ENCODE data around the gene DPEP2. TPM values are rescaled to one million over a fixed set of nuclear protein-coding genes. Genes with fewer than 3 reads are reported as not detected.

The DPEP2 gene
- total and polyA plus RNA-seq, 3 experiments from 2014 or later = 6.2 to 34.0 (median 6.4) TPM

DNA sequence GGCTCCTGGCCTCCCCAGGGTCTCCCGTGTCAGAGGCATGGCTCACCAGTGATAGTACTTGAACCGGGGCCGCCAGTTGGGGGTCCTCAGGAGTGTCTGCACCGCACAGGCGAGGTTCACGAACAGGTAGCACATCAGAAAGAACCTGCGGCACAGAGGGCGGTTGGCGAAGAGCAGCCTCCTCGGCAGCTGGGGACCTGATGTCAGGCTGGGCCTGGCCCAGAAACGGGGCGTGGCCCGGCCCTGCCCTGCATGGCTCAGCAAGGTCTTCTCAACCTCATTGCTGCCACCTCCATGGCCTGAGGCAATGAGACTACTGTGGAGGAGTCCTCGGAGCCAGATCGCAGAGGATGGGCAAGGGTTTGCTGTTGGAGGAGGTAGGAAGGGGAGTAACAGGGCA is 51.3 kb downstream of the DPEP2 start:
- Mint-ChIP-seq H3K27ac (peak overlapping the region in 2 of 8 donors; percentile 56 to 69), H3K4me3 (no peak overlapping the region), H3K9me3 (no peaks in the 10 kb centered on the region), H3K4me1 (no peaks in the 10 kb centered on the region), H3K36me3 (peaks cover 0 to 46% (median 0%) of the 10 kb centered on the region in 3 donors), H3K27me3 (no peaks in the 10 kb centered on the region)
- ChIA-PET CTCF (no interaction called here), POLR2A (no interaction called here)
- Histone ChIP-seq H3K27ac (ENCODE audit: low read depth, low read length) (no peak overlapping the region), H3K4me1 (ENCODE audit: insufficient read depth, low read length) (no peaks in the 10 kb centered on the region), H3K4me3 (ENCODE audit: low read length) (no peak overlapping the region), H3K27me3 (ENCODE audit: insufficient read depth, low read length, poor library complexity, severe bottlenecking) (no peaks in the 10 kb centered on the region), H3K9me3 (ENCODE audit: low read length) (no peaks in the 10 kb centered on the region), H3K36me3 (ENCODE audit: insufficient read depth, low read length) (peaks cover 10% of the 10 kb centered on the region)
- DNase-seq = no peak

DNA sequence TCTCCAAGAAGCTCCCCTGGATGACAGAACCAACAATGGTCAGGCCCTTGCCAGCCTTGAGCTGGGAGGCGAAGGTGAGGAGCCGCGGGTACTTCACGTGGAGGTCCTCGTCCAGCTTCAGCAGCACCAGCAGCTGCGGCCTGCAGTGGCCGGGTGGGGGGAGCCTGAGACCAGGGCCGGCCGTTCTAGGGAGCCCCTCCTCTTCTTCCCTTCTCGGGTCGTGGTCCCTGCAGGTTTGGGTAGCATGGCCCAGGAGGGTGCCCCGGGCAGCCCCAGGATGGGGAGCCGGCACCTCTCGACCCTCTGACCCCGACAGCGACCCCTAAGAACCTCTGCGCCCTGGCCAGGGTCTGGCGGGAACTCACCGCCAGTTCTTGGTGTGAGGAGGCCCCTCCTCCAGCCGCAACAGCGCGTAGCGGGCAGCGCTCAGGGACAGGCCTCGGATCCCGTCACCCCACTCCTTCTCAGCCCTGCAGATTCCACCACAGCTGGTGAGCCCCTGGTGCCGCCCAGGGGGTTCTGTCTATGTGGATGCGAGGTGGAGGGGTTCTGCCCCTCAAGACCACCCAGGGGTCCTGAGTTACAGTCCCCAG is 52.2 kb downstream of the DPEP2 start:
- peaks cover 0 to 46% (median 0%) of the 10 kb centered on the region in 3 donors for H3K36me3 Mint-ChIP-seq
- ChIA-PET POLR2A (no interaction called here), CTCF (interaction anchor here (1.2 kb wide), 1 partner anchor 63 kb away, joined by 3 read pairs; no protein-coding TSS in a partner anchor)
- peaks cover 9% of the 10 kb centered on the region for H3K36me3 ChIP-seq (ENCODE audit: insufficient read depth, low read length)
- no peaks in the 10 kb centered on the region for H3K9me3 Mint-ChIP-seq
- H3K4me1 Mint-ChIP-seq = peaks cover 2 to 3% (median 3%) of the 10 kb centered on the region in 3 donors
- H3K4me3 Mint-ChIP-seq = no peak overlapping the region
- no peaks in the 10 kb centered on the region for H3K27me3 ChIP-seq (ENCODE audit: insufficient read depth, low read length, poor library complexity, severe bottlenecking)
- H3K4me3 ChIP-seq (ENCODE audit: low read length) = no peak overlapping the region
- H3K27me3 Mint-ChIP-seq = no peaks in the 10 kb centered on the region
- H3K4me1 ChIP-seq (ENCODE audit: insufficient read depth, low read length) = peaks cover 4% of the 10 kb centered on the region
- no peak overlapping the region for H3K27ac ChIP-seq (ENCODE audit: low read depth, low read length)
- H3K27ac Mint-ChIP-seq = no peak overlapping the region
- no peak for DNase-seq
- no peaks in the 10 kb centered on the region for H3K9me3 ChIP-seq (ENCODE audit: low read length)

DNA sequence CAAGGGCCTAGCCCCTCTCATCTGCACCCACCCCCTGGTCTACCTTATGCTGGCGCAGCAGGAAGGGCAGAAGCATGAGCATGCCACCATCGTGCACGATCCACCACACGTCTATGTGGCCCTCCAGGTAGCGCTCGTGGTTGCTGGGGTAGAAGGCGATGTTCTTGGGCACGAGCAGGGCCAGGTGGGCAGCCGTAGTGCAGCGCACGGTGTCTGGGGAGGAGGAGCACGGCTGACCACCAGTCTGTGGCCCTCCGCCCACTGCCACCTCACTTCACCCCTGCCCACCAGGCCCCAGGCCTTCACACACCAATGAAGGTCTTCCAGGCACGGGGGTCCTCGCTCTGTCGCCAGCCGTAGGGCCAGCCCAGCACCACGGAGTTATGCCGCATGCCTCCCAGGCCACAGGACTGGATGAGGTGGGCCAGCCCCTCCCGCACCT is 53.1 kb downstream of the DPEP2 start:
- Mint-ChIP-seq H3K36me3 (peaks cover 0 to 40% (median 0%) of the 10 kb centered on the region in 3 donors), H3K9me3 (no peaks in the 10 kb centered on the region), H3K4me3 (no peak overlapping the region), H3K27me3 (no peaks in the 10 kb centered on the region), H3K4me1 (peaks cover 4 to 10% (median 9%) of the 10 kb centered on the region in 3 donors), H3K27ac (no peak overlapping the region)
- Histone ChIP-seq H3K27ac (ENCODE audit: low read depth, low read length) (no peak overlapping the region), H3K9me3 (ENCODE audit: low read length) (no peaks in the 10 kb centered on the region), H3K27me3 (ENCODE audit: insufficient read depth, low read length, poor library complexity, severe bottlenecking) (no peaks in the 10 kb centered on the region), H3K4me3 (ENCODE audit: low read length) (no peak overlapping the region), H3K36me3 (ENCODE audit: insufficient read depth, low read length) (peaks cover 5% of the 10 kb centered on the region), H3K4me1 (ENCODE audit: insufficient read depth, low read length) (peaks cover 12% of the 10 kb centered on the region)
- DNase-seq = no peak
- ChIA-PET POLR2A (no interaction called here), CTCF (interaction anchor here (0.9 to 1.2 kb wide), 2 partner anchors 62 kb away, joined by 3 read pairs; no protein-coding TSS in a partner anchor)

DNA sequence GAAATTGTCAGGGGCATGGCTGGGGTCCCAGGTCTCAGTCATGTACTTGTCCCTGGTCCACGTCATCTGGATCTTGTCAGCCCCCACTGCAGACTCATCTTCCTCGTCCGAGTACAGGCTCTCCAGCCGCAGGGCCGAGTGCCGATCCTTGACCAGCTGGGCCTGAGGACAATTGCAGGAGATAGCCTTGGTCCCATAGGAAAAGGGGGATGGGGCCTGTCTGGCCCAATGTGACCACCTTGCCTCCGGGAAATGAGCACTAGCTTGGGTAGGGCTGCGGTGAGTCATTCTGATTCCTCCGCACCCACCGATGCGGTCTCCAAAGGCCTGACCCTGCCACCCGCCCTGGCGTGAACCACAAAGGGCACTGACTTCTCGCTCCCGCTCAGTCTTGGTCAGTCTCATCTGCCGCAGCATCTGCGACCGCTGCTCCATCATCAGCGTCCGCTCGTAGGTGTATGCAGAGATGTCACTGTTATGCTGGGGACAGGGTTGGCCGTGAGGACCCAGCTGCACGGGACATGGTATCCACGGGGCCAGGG is 53.8 kb downstream of the DPEP2 start:
- POLR2A ChIA-PET = no interaction called here
- no peak overlapping the region for H3K27ac ChIP-seq (ENCODE audit: low read depth, low read length)
- H3K27ac Mint-ChIP-seq = no peak overlapping the region
- peaks cover 16% of the 10 kb centered on the region for H3K4me1 ChIP-seq (ENCODE audit: insufficient read depth, low read length)
- peaks cover 5% of the 10 kb centered on the region for H3K36me3 ChIP-seq (ENCODE audit: insufficient read depth, low read length)
- H3K27me3 ChIP-seq (ENCODE audit: insufficient read depth, low read length, poor library complexity, severe bottlenecking) = no peaks in the 10 kb centered on the region
- peaks cover 0 to 37% (median 0%) of the 10 kb centered on the region in 3 donors for H3K36me3 Mint-ChIP-seq
- no peak overlapping the region for H3K4me3 Mint-ChIP-seq
- DNase-seq = no peak
- H3K9me3 ChIP-seq (ENCODE audit: low read length) = no peaks in the 10 kb centered on the region
- H3K4me3 ChIP-seq (ENCODE audit: low read length) = no peak overlapping the region
- no peaks in the 10 kb centered on the region for H3K9me3 Mint-ChIP-seq
- CTCF ChIA-PET = interaction anchor here (0.9 kb wide), 1 partner anchor 62 kb away, joined by 3 read pairs; no protein-coding TSS in a partner anchor
- peaks cover 8 to 14% (median 11%) of the 10 kb centered on the region in 3 donors for H3K4me1 Mint-ChIP-seq
- no peaks in the 10 kb centered on the region for H3K27me3 Mint-ChIP-seq

DNA sequence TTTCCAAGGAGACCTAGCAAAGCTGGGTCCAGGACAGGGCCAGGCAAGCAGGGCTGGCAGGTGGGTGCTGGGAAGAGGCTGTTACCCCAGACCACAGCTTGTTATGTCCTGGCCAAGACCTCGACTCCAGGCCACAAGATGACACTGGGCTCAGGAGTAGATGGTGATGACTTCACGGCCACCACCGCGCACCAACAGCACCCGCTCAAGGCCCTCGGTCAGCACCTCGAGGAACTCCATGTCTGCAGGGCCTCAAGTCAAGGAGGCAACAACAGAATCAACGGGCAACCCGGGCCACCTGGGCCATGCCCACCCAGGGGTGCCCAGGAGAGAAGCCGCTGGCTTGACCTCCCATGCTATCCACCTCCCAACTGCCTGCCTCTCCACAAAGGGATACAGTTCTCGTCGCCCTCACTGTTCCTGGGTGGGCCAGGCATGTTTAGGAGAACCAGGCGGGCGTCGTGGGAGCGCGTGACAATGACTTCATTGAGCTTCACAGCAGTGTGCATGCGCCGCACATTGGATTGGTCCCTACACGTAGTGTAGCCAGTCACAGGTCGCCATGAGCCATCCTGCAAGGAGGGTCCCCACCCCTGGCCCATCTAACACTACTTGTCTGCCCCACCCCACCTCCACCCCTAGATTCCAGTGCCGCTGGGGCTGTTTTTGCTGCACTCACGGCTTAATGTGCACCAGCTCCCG is 54.4 kb downstream of the DPEP2 start:
- H3K36me3 Mint-ChIP-seq = peaks cover 0 to 33% (median 0%) of the 10 kb centered on the region in 3 donors
- peaks cover 14 to 20% (median 17%) of the 10 kb centered on the region in 3 donors for H3K4me1 Mint-ChIP-seq
- no peak for DNase-seq
- no peaks in the 10 kb centered on the region for H3K9me3 ChIP-seq (ENCODE audit: low read length)
- H3K27me3 ChIP-seq (ENCODE audit: insufficient read depth, low read length, poor library complexity, severe bottlenecking) = no peaks in the 10 kb centered on the region
- H3K27ac ChIP-seq (ENCODE audit: low read depth, low read length) = no peak overlapping the region
- ChIA-PET POLR2A (no interaction called here), CTCF (interaction anchor here (0.9 kb wide), 2 partner anchors 61 kb away, joined by 3 read pairs; no protein-coding TSS in a partner anchor)
- peaks cover 5% of the 10 kb centered on the region for H3K36me3 ChIP-seq (ENCODE audit: insufficient read depth, low read length)
- no peak overlapping the region for H3K4me3 ChIP-seq (ENCODE audit: low read length)
- H3K27me3 Mint-ChIP-seq = no peaks in the 10 kb centered on the region
- H3K27ac Mint-ChIP-seq = no peak overlapping the region
- peaks cover 22% of the 10 kb centered on the region for H3K4me1 ChIP-seq (ENCODE audit: insufficient read depth, low read length)
- H3K9me3 Mint-ChIP-seq = no peaks in the 10 kb centered on the region
- no peak overlapping the region for H3K4me3 Mint-ChIP-seq

DNA sequence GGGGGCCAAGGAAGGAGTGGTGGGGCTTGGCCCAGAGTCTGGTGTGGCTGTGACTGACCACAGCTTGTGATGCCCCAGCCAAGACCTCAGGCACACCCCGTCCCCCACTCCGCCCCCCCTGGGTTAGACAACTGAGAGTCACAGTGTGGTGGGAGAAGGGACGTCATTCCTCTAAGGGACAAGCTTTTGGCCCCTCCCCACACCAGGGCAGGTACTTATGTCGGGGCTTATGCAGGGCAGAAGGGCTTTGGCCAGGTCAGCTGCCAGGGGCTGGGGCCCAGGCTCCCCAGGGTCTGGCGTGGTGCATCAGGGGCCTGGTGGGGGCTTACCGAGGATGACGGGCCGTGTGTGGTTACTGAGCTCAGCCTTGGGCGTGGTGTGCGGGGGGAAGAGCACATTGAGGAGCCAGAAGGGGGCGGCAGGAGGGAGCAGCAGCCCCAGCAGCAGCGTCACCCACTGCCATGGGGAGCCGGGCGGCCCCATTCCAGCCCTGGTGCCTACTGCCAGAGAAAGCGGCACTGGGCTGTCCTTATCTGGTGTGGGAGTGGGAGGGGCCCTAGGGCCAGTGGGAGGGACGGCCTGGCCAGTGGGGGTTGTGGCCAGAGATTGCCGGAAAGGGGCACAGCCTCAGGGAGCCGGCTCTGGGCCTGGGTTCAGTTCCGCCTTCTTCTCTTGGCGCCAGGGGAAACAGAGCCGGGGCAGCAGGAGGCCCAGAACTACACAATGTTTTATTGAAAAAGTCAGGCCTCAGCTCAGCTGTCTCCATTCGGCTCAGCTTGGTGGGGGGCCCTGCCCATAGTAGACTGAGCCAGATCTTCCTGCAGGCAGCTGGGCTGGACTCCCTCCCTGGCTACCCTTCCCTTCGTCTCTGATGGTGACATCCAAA is 55.4 kb downstream of the DPEP2 start, which contains the start of gene LCAT:
TSS of gene LCAT (minus strand) at position 502 of the 886 bp plus-strand sequence. CDS start at position 483, 19 bp downstream.
- CTCF ChIA-PET = interaction anchor here (0.9 to 5.3 kb wide), 3 partner anchors 15 to 127 kb away, joined by 3 to 21 read pairs (median 7); no protein-coding TSS in a partner anchor
- peak within 1 kb of the TSS in 1 of 8 donors; percentile 21 for H3K27ac Mint-ChIP-seq
- H3K36me3 Mint-ChIP-seq = peaks cover 0 to 33% (median 0%) of the 10 kb centered on the region in 3 donors
- H3K9me3 Mint-ChIP-seq = no peaks in the 10 kb centered on the region
- POLR2A ChIA-PET = no interaction called here
- H3K9me3 ChIP-seq (ENCODE audit: low read length) = no peaks in the 10 kb centered on the region
- H3K27ac ChIP-seq (ENCODE audit: low read depth, low read length) = no peak within 1 kb of the TSS
- peaks cover 29% of the 10 kb centered on the region for H3K4me1 ChIP-seq (ENCODE audit: insufficient read depth, low read length)
- no peaks in the 10 kb centered on the region for H3K27me3 Mint-ChIP-seq
- peaks cover 5% of the 10 kb centered on the region for H3K36me3 ChIP-seq (ENCODE audit: insufficient read depth, low read length)
- no peaks in the 10 kb centered on the region for H3K27me3 ChIP-seq (ENCODE audit: insufficient read depth, low read length, poor library complexity, severe bottlenecking)
- no peak for DNase-seq
- H3K4me1 Mint-ChIP-seq = peaks cover 16 to 27% (median 20%) of the 10 kb centered on the region in 3 donors
- H3K4me3 ChIP-seq (ENCODE audit: low read length) = no peak within 1 kb of the TSS
- no peak within 1 kb of the TSS for H3K4me3 Mint-ChIP-seq

DNA sequence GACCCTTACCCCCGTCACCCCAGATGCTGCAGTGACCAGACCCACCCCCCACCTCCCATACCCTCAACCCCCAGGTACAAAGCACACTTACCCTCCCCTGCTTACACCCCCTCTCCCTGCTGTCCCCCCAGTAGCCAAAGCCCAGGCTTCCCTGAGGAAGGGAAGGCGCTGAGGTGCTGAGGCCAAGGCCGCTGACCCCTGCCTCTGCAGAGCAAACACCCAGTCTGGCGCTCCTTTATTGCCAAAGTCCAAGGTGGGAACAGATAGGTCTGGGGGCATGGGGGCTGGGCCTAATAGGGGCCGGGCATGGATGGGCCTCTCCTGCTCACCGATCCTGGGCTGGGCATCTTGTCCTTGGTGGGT is 56.0 kb downstream of the DPEP2 start:
- H3K4me1 ChIP-seq (ENCODE audit: insufficient read depth, low read length) = peaks cover 29% of the 10 kb centered on the region
- DNase-seq = no peak
- no peaks in the 10 kb centered on the region for H3K27me3 Mint-ChIP-seq
- H3K27ac Mint-ChIP-seq = no peak overlapping the region
- no peaks in the 10 kb centered on the region for H3K9me3 ChIP-seq (ENCODE audit: low read length)
- no peak overlapping the region for H3K4me3 Mint-ChIP-seq
- no peaks in the 10 kb centered on the region for H3K9me3 Mint-ChIP-seq
- peaks cover 5% of the 10 kb centered on the region for H3K36me3 ChIP-seq (ENCODE audit: insufficient read depth, low read length)
- ChIA-PET POLR2A (no interaction called here), CTCF (interaction anchor here (2.4 to 5.3 kb wide), 3 partner anchors 15 to 127 kb away, joined by 7 to 27 read pairs (median 21); partner anchors contain the start of gene NRN1L)
- no peak overlapping the region for H3K4me3 ChIP-seq (ENCODE audit: low read length)
- peaks cover 16 to 28% (median 20%) of the 10 kb centered on the region in 3 donors for H3K4me1 Mint-ChIP-seq
- H3K27me3 ChIP-seq (ENCODE audit: insufficient read depth, low read length, poor library complexity, severe bottlenecking) = no peaks in the 10 kb centered on the region
- peaks cover 0 to 29% (median 0%) of the 10 kb centered on the region in 3 donors for H3K36me3 Mint-ChIP-seq
- H3K27ac ChIP-seq (ENCODE audit: low read depth, low read length) = no peak overlapping the region

All from CD8-positive, alpha-beta memory T cell (primary cell).